ENCODE data around the gene MORF4L1.

- no peak for TF ChIP-seq CTCF (conservative IDR thresholded peaks at IDR 0.05; ENCODE audit: low read depth, low read length)
- no peak for TF ChIP-seq EZH2 (IDR thresholded peaks at IDR 0.05; ENCODE audit: borderline replicate concordance, low read depth, low read length, poor library complexity, severe bottlenecking)
Observed at GRCh38 chr15:78855746-78856145, 16.9 kb upstream of the MORF4L1 start.
